Measurements from ENCODE around the gene PUSL1.

DNA sequence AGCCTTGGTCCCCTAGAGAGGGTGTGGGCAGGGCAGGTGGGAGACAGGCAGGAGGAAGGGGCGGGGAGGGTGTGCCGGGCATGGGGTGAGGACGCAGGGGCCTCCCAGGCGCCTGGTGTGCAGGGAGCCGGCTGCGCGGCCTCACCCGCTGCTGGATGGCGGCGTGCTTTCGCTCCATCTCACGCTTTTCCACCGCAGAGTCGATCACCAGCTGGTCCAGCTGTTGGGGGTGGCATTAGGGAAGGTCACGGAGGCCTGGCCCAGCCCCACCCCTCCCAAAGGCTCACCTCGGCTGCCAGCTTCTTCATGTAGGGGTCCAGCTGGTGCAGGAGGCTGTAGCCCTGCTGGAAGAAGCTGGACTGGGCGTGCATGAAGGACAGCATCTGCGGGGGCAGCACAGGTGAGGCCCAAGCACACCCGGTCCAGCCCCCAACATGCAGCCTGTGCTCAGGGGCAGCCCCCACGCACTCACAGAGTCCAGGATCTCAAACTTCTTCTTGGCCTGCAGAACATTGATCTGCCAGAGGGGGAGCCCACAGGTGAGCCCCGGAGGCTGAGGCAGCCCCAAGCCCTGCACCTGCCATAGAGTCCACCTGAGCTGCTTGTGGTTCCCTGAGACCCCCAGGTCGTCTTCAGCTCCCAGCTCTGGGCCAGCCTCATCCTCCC is 8.6 kb upstream of the PUSL1 start:
- TF ChIP-seq CTCF (IDR thresholded peaks at IDR 0.05) = peak; percentile 59
- no peak for TF ChIP-seq EZH2 (IDR thresholded peaks at IDR 0.05; ENCODE audit: borderline replicate concordance, insufficient read depth, low read depth, low read length, poor library complexity, severe bottlenecking)

Data from B cell (primary cell).